ENCODE results near the gene MAGI1.
A peak's percentile ranks its signal among the peaks of the same experiment; 100 is the strongest.
"Not testable (repeated sequence)": the region's sequence is repeated elsewhere in the genome, so short reads cannot be mapped to it uniquely, and the experiment has no call there.

MAGI1 gene

DNA sequence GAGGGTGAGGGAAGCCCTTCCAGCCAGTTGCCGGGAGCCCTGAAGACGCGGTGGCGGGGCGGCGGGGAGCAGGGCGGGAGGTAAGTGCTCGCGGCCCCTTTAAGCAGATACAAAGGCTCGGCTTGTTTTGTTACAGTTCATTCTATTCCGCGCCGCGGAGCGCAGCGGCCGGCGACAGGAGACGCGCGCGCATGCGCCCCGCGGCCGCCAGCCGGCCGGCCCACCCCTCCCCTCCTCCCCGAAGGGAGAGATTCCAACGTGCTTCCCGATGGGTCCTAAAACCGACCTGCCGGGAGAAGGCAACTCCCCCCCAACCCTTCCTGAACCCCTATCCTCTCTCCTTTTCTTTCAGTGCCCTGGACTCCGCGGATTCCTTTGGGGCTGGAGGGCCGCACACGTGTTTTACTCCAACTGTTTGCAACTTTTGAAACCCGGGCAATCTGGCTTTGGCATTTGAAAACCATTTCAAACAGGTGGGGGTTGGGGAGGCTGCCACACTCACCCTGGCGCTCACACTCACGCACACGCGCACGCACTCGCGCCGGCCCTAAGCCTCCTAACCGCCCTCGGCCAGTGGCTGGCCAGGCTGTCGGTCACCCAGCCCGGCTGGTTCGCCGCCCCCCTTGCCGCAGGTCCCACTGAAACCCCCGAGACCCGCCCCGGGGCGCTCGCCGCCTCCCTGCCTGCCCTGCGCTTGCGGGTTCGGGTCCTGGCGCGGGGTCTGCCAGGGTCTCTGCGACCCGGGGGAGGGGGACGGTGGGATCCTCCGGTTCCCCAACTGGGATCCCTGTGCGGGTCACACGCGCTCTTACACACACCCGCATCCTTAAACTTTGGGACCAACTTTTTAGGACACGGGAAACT is at the start of gene MAGI1:
TSS of gene MAGI1 (minus strand) at position 193 of the 864 bp plus-strand sequence. CDS start 610 bp downstream, outside the sequence.
- DNase-seq, result peak; percentile 10

DNA sequence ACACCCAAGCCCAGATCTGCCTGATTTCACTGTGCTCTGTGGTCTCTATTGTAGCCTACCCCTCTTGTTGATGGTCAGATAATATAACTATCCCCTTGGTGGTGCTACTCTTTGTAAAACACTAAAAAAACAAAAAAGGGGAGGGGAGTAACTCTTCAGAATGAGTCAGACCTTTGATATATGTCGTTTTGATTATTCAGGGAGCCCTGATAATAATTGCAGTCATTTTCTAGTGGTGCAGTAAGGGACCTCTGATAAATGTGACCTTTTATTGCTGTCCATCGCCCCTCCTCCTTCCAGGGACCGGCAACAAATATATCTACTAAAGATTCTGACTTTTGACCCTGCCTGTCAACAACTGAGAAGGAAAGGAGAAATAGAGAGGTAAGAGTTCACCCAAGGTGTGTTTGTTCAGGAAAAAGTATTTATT is 45.1 kb upstream of the MAGI1 start:
- DNase-seq, result no peak

- no peak for DNase-seq
Observed at GRCh38 chr3:66083096-66083678, 44.5 kb upstream of the MAGI1 start.

DNA sequence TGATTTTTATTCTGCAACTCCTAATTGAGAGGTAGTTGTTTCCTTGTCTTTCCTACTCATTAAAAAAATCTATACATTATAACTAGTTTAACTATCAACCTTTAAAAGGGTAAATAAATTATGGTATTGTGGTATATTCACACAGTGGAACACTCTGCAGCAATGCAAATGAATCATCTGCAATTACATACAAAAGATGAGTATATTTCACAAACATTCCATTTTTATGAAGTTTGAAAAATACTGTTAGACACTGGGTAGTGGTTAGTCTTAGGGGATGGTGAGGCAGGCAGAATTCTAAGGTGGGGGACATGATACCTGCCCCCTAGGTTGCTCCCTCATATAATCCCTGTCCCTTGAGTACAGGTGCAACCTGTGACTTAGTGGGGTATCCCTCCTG is 44.0 kb upstream of the MAGI1 start:
- DNase-seq, result no peak

GRCh38 chr3:66080167-66080566 is 41.4 kb upstream of the MAGI1 start:
- DNase-seq, result no peak

DNA sequence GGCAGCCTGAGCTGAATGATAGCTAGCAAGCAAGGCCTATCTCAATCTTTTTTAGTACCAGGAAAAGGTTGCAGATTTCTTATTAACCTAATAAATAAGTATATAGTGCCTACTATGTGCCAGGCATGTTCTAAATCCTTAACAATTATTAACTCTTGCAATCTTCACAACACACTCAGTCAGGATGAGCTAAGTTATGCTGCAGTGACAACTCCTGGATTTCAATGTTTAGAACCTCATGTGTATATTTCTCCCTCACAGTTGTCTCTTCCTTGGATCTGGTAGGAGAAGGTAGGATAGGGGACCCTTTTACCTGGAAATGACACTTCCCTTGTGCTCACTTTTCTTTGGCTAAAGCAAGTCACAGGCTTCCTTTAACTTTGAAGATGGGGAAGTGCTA is 39.3 kb upstream of the MAGI1 start:
- DNase-seq, result no peak

GRCh38 chr3:66076861-66077470 is 38.2 kb upstream of the MAGI1 start:
- DNase-seq, result no peak

- no peak for DNase-seq
Observed at GRCh38 chr3:66075281-66075680, 36.6 kb upstream of the MAGI1 start.

GRCh38 chr3:66073464-66074141 is 34.9 kb upstream of the MAGI1 start:
- no peak for DNase-seq

DNA sequence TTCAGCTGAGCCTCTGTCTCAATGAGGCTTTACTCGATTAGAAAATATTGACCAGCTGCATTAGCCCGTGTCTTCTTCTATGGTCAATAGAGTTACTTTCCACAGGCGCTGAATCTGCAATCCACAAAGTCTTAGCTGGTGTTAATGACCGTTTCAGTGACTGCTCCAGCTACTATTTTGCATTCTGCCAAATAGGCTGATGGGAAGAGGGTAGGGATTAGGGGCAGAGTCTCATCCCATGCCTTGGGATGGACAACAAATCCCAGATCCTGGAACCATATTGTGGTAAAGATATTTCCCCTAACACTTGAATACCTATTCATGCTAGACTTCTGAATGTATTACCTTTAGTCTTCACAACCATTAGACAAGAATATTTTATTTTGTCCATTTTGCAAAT is 29.5 kb upstream of the MAGI1 start:
- DNase-seq, result no peak

GRCh38 chr3:66066963-66067617 is 28.4 kb upstream of the MAGI1 start:
- no peak for DNase-seq

DNA sequence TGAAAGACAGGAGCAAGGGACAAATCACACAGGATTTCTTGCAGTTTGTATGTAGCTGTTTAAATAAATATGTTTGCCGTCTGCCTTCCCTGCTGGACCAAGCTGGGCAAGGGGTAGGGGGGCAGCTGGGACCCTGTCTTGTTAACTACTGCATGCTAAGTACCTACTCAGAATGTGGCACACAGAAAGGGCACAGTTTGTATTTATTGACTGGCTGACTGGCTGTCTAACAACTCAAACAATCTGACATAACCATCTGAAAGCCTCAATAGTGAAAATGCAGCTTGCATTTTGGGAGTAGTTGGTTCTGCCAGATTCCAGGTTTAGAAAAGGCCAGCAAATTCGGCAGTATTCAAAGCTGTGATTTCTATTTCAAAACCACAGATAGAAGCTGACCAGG is 16.6 kb upstream of the MAGI1 start:
- DNase-seq, result no peak

- no peak for DNase-seq
Observed at GRCh38 chr3:66053550-66054094, 14.9 kb upstream of the MAGI1 start.

DNA sequence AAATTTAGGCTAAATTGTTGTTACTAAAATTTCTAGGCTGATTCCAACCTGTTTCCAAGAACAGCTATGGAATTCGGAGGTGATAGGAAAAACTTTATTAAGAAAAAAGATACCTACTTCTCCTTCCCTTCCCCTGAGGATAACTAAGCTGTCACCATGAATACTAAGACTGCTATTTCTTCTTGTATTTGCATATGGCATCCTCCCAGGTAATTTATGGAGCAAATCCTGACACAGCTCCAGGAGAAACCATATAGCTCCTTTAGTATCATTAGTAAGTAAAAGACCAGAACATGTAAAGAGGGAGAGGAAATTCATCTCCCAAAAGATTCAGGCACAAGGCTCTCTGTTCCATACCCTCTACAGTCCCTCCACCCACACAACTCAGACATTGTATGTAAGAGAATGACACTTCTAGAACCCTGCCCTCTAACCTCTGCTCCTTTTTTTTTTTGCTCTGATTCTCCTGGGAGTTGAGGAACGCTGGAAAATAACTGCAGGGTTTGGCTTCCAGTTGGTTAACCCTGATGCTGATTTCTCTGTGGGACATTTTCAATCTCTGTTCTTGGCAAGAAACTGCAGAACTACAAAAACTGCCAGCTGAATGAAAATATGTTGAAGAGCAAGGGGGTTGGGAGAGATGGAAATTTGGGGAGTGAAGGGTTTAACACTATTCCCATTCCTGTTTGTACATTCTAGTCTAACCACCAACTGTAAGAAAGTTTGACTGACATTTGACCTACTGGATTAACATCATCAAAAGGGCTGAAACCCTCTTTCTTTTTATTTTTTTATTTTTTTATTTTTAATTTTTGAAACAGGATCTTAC is 14.2 kb upstream of the MAGI1 start:
- no peak for DNase-seq

GRCh38 chr3:66050821-66051220 is 12.1 kb upstream of the MAGI1 start:
- DNase-seq, result no peak

DNA sequence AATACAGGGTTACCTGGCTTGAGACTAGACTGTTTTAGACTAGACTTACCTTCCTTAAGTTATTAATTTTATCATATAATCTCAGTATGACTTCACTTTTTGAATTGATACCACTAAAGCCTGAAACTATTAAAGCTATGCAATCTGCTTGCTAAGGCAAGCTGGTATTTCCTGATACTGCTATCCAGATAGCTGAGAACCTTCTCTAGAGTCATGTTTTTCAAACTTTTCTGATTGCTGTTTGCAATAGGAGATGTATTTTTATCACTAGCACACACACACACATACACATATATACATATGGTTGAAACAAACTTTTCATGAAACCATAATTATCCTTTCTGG is 9.3 kb upstream of the MAGI1 start:
- DNase-seq, result no peak

DNA sequence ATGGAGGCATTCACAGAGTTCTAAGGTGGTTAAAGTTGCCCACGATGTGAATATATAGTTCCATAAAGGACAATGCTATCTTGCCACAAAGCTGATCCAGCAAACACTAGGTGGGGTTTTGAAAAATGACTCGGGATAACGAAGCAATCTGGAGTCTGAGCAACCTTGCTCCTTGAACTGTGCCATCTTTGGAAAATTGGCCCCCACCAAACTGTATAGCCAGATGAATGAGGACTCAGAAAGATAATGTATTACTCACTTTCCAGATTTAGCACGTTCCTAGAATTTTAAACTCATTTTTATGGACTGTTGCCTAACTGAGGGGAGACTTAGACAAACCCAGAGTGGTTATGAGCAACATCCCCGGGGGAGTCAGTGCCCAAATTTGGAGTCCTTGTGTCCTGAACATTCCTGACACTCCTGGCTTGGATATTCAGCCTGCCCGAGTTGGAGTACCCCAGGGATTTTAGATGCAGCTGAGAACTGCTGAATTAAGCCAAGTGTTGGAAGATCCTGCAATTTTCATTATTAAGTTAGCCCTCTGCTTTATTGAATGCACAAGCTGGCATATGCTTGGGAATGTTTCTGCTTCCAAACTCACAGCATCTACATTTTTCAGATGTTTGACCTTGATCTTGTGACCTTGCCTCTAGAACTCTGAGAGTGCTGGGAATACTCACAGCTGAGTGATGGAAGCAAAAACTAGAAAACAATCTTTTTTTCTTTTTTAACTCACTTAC is 8.8 kb upstream of the MAGI1 start:
- no peak for DNase-seq

- DNase-seq, result not testable (repeated sequence)
Observed at GRCh38 chr3:66046321-66046720, 7.6 kb upstream of the MAGI1 start.

- DNase-seq, result no peak
Observed at GRCh38 chr3:66041828-66042227, 3.1 kb upstream of the MAGI1 start.

DNA sequence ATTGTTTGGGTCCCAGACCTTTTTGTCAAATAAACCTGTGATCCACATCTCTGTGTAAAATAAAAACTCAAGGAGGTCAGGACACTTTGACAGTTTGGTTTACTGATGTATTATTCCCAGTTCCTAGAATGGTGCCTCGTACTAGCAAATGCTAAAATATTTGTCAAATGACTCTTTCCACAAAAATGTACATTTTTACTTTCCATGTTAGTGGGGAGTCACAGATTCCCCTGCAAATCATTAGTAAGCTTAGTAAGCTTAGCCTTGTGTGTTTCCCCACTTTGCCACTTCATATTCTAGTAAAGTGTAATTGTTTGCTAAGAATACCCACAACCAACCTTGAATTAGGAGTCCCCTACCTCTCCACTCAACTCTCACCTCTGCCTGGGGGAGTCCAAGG is 2.4 kb upstream of the MAGI1 start:
- no peak for DNase-seq

GRCh38 chr3:66039590-66039887 is 821 bp upstream of the MAGI1 start:
- no peak for DNase-seq

Data from stimulated activated CD4-positive, alpha-beta T cell treated with anti-CD3 and anti-CD28 coated beads, Interleukin-12 subunit alpha, Interleukin-12 subunit beta, amount 100 ng/mL, for 4 hours (primary cell).